NK-92 treated with Interleukin-12 subunit alpha and Interleukin-12 subunit beta, amount 100 ng/mL, for 24 hours (cell line): ENCODE measurements around the gene ECPAS.
"Not testable (repeated sequence)": the region's sequence is repeated elsewhere in the genome, so short reads cannot be mapped to it uniquely, and the experiment has no call there.

Experiments used
- DNase-seq: peaks from one replicate; lab custom pipeline; 2025; lab: John Stamatoyannopoulos, UW

The ECPAS gene

DNA sequence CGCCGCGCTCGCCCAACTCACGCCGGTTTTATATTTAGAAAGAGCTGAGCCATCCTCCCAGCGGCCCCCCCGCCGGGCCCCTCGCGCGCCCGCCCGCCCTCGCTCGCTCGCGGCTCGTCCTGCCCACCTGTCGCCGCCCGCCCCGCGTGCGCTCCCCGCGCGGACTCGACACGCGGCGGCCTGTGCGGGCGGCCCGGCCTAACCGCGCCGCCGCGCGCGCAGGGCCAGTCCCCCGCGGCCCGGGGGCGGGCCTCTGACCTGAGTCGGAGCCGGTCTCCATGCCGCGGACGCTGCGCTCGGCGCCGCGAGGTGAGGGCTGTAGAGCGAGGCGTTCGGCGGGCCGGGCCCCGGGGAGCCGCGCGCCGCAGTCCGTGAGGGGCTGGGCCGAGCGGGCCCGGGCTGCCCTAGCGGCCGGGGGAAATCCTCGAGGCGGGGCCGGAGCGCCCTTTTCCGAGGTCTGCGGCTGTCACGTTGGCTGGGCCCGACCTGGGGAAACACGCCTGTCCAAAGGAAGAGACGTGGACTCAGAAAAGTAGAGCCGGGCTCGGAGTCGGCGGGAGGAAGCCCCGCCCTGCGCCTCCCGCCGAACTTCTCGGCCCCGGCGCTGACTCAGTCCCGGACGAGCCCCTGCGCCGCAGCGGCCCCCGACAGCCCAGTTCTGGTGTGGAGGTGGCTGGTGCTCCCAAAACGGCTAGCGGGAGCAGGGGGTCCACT is at the start of gene ECPAS:
TSS of gene ECPAS (minus strand) at position 526 of the 714 bp plus-strand sequence. CDS start 11,465 bp downstream, outside the sequence.
- peak; percentile 75 for DNase-seq

DNA sequence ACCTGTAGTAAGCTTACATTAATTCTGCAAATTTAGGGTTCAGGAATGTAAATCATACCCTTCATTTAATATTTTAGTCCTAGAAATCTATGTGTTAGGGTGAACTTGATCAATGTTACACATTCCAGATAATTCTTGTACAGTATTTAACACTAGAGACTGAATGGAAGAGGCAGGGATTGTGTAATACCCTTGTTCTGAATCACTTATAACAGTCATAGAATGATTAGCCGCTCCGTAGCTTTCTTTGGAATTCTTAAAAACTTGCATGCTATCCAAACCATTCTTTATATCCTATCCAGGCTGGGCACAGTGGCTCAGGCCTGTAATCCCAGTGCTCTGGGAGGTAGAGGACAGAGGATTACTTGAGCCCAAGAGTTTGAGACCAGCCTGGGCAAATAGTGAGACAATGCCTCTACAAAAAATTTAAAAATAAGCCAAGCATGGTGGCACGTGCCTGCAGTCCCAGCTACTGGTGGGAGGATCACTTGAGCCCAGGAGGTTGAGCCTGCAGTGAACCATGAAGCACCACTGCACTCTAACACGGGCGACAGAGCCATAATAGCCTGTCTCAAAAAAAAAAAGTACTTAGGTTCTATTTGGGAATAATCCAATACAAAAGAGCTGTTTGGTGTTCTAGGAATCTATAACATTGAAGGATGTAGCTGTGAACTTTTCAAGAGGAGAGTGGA is 49.1 kb upstream of the ECPAS start:
- DNase-seq = no peak

DNA sequence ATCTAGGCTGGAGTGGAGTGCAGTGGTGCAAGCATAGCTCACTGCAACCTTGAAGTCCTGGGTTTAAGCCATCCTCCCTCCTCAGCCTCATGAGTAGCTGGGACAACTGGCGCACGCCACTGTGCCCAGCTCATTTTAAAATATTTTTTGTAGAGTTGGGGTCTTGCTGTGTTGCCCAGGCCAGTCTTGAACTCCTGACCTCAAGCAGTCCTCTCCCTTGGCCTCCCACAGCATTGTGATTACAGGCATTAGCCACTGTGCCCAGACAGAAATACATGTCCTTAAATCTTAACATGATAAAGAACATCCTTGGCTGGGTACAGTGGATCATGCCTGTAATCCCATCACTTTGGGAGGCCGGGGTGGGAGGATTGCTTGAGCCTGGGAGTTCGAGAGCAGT is 47.5 kb upstream of the ECPAS start:
- no peak for DNase-seq

GRCh38 chr9:111529787-111530186 is 45.6 kb upstream of the ECPAS start:
- no peak for DNase-seq

- DNase-seq = no peak
Observed at GRCh38 chr9:111527347-111527746, 43.2 kb upstream of the ECPAS start.

GRCh38 chr9:111525056-111525977 is 41.1 kb upstream of the ECPAS start, which contains the start of gene ZNF483:
Gene ZNF483 (plus strand): TSS chr9:111525179. CDS start chr9:111527396, 2,217 bp downstream.
- no peak for DNase-seq

DNA sequence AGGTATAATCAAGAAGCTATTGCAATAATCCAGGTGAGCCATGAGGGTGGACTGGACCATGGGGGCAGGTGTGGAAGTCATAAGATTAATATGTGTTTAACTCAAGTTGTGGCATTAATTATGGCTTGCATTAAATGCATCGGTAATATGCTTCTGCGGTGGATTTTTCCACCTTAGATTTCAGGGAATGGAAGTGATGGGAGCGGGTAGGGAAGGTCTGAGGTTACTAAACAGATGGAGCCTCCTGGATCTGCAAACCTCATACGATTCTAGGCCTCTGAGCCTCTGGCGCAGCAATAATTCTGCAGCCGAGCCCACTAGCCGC is 40.5 kb upstream of the ECPAS start:
- no peak for DNase-seq

DNA sequence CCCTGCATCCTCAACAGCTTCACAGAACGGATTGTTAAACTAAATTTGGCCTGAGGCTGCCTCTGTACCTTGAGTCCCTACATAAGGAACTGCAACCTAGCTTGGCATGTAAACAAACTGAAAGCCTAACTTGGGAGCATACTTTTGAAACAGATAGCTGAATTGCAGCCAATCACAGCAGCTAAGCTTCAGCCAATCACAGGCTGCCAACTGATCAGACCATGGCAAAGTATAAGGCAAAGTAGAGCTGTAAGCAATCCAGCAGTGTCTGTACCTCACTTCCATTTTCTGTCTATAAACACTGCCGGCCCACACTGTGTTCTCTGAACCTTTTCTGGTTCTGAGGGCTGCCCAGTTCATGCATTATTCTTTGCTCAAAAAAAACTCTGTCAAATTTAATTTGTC is 31.9 kb upstream of the ECPAS start:
- DNase-seq = no peak

DNA sequence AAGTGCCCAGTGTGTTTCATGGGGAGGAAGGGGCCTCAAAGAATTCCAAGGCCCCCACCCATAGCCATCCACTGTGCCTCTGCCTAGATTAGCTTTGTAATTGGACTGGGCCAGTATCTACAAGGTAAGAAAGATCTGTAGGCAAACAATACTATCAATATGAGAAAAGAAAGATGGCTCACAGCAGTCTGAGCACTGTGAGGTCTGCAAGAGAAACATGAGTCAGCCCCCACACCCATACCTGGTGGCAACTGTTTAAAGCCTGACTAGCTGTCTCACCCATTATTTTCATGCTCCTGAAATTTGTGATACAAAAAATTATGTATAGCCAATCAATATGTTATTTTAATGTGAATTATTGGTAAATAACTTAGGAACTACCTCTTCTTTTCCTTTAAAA is 30.8 kb upstream of the ECPAS start:
- DNase-seq = no peak

- not testable (repeated sequence) for DNase-seq
Observed at GRCh38 chr9:111511581-111511980, 27.4 kb upstream of the ECPAS start.

GRCh38 chr9:111502506-111502905 is 18.3 kb upstream of the ECPAS start:
- no peak for DNase-seq

- no peak for DNase-seq
Observed at GRCh38 chr9:111501648-111502047, 17.5 kb upstream of the ECPAS start.

- DNase-seq = no peak
Observed at GRCh38 chr9:111501005-111501562, 16.9 kb upstream of the ECPAS start.

DNA sequence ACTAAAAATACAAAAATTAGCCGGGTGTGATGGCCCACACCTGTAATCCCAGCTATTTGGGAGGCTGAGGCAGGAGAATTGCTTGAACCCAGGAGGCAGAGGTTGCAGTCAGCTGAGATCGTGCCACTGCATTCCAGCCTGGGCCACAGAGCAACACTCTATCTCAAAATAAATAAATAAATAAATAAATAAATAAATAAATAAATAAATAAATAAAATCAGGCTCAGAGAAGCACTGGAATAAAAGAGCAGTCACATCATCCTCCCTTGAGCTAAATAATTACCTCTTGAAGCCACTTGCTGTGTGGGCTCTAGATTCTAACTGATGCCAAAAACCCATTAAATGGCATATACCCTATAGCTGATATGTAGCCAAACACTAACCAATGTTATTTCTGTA is 13.0 kb upstream of the ECPAS start:
- not testable (repeated sequence) for DNase-seq

DNA sequence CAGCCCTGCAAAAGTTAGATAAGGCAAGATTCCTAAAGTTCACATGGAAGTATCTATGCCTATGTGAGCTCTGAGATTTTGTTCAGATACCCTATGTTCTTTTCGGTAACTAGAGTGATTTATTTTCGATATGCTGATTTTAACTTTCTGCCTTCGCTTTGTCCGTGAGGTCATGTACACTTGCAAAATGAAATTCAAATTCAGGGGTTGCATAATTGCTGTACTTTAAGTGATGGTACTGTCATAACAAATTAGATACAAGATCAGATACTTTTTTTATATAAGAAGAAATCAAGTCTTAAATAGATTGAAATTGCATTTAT is 350 bp upstream of the ECPAS start:
- DNase-seq = no peak

GRCh38 chr9:111483439-111483857 is 735 bp downstream of the ECPAS start:
- DNase-seq = peak; percentile 43

GRCh38 chr9:111482694-111483438 is 1.3 kb downstream of the ECPAS start:
- DNase-seq = peak; percentile 59

- no peak for DNase-seq
Observed at GRCh38 chr9:111481885-111482636, 2.1 kb downstream of the ECPAS start.

GRCh38 chr9:111477677-111478076 is 6.5 kb downstream of the ECPAS start:
- DNase-seq = no peak

DNA sequence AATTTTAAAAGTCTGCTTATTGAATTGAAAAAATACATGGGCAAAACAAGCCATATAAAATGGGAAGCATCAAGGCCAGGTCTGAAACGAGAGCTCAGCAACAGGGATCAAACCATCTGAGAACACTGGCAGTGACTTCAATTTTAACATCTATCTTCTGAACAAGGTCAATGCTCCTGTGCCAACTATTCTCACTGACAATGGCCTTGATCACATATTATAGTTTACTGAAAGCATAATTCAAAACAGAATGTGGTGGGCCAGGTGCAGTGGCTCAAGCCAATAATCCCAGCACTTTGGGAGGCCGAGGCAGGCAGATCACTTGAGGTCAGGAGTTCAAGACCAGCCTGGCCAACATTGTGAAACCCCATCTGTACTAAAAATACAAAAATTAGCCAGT is 9.0 kb downstream of the ECPAS start:
- no peak for DNase-seq

DNA sequence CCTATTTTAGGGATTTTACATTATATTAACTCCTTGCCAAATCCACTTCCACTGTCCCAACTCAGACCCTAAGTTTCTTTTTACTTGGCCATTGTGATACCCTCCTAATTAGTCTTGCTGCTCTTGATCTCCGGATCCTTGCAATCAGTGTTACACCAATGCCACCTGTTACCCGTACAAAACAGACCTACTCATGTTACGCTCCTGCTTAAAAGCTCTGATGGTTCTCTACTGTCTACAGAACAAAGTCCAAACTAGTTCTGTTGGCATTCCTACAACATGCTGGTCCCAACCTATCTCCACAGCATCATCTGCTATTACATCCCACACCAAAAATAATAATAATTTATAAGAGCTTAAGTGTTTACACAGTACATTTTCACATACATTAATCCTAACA is 9.8 kb downstream of the ECPAS start:
- DNase-seq = no peak
